ENCODE data around the gene ACTR3. TPM values are rescaled to one million over a fixed set of nuclear protein-coding genes. Genes with fewer than 3 reads are reported as not detected.

ACTR3 gene
- total RNA-seq, 1 experiment from 2014 or later, result 180 TPM

- H3K18ac ChIP-seq (ENCODE audit: insufficient read length, low read depth, low read length), result no peak overlapping the region
- H3K4ac ChIP-seq (ENCODE audit: low read depth, low read length), result no peak overlapping the region
- Mint-ChIP-seq H3K27me3 (ENCODE audit: low read depth) (no peaks in the 10 kb centered on the region), H3K36me3 (ENCODE audit: insufficient read depth in 1 of 3, low read depth in 3 of 3) (no peaks in the 10 kb centered on the region), H3K4me3 (no peak overlapping the region), H3K4me1 (no peaks in the 10 kb centered on the region), H3K27ac (no peak overlapping the region), H3K9me3 (no peaks in the 10 kb centered on the region)
- H3K9ac ChIP-seq (ENCODE audit: extremely low read depth, insufficient read length, low read length), result no peak overlapping the region
- no peak overlapping the region for H2AK5ac ChIP-seq (ENCODE audit: insufficient read length, low read length)
- whole genome bisulfite sequencing (ENCODE audit: extremely low coverage, insufficient read length, low lambda C conversion rate), result no CpG with 5 or more reads among the region's 1 CpG
- H3K14ac ChIP-seq (ENCODE audit: insufficient read depth, low read length), result no peak overlapping the region
- no peak overlapping the region for H2BK20ac ChIP-seq (ENCODE audit: low read depth, low read length, poor library complexity, severe bottlenecking)
- H3K23me2 ChIP-seq (ENCODE audit: insufficient read length, low read depth, low read length, poor library complexity, severe bottlenecking), result no peaks in the 10 kb centered on the region
- H2AFZ ChIP-seq (ENCODE audit: low read length), result no peak overlapping the region
- no peak overlapping the region for H4K91ac ChIP-seq (ENCODE audit: insufficient read length, low read depth, low read length)
- no peaks in the 10 kb centered on the region for H3K79me1 ChIP-seq (ENCODE audit: insufficient read depth, low read depth, low read length, poor library complexity, severe bottlenecking)
- no peaks in the 10 kb centered on the region for H3K27me3 ChIP-seq (ENCODE audit: insufficient read depth, low read length)
- no peak overlapping the region for H3K56ac ChIP-seq (ENCODE audit: insufficient read length, low read depth, low read length)
- no peak overlapping the region for H4K8ac ChIP-seq (replicated peaks; ENCODE audit: insufficient read length, low read depth, low read length)
- no peak overlapping the region for H3K27ac ChIP-seq (ENCODE audit: insufficient read length, low read depth, low read length)
- no peak for TF ChIP-seq CTCF (conservative IDR thresholded peaks at IDR 0.05)
- H2BK5ac ChIP-seq (ENCODE audit: insufficient read length, low read length), result no peak overlapping the region
- H4K20me1 ChIP-seq (ENCODE audit: control insufficient read depth, insufficient read depth, insufficient read length), result no peaks in the 10 kb centered on the region
- H3K4me1 ChIP-seq (ENCODE audit: insufficient read depth, low read length), result no peaks in the 10 kb centered on the region
- H2BK120ac ChIP-seq (ENCODE audit: low read depth, low read length, poor library complexity, severe bottlenecking), result no peak overlapping the region
- no peak overlapping the region for H3T11ph ChIP-seq (ENCODE audit: low read length)
- no peak for DNase-seq
- H3K23ac ChIP-seq (ENCODE audit: insufficient read length, low read depth, low read length), result no peak overlapping the region
- no peaks in the 10 kb centered on the region for H3K79me2 ChIP-seq (ENCODE audit: insufficient read depth, low read length)
- H4K5ac ChIP-seq (ENCODE audit: insufficient read length, low read depth, low read length), result no peak overlapping the region
- no peak overlapping the region for H2BK12ac ChIP-seq (ENCODE audit: insufficient read length, low read depth, low read length)
- no peak overlapping the region for H2BK15ac ChIP-seq (ENCODE audit: low read depth, low read length)
- no peaks in the 10 kb centered on the region for H3K9me3 ChIP-seq (ENCODE audit: control insufficient read depth, low read depth, low read length)
- no peak overlapping the region for H3K4me2 ChIP-seq (ENCODE audit: insufficient read depth, insufficient read length, low read length)
These were observed 77.4 kb downstream of the ACTR3 start for GRCh38 chr2:113967272-113967671.
